ENCODE data around the gene AP1G1. TPM values are rescaled to one million over a fixed set of nuclear protein-coding genes. Genes with fewer than 3 reads are reported as not detected.

The AP1G1 gene
- total RNA-seq: 40.1 and 43.6 TPM in 2 replicates

- peak; percentile 87 for DNase-seq (ENCODE audit: low read depth)
- H3K4me3 ChIP-seq (ENCODE audit: low read depth, low read length): peak within 1 kb of the TSS; percentile 80
- TF ChIP-seq CTCF (conservative IDR thresholded peaks at IDR 0.05; ENCODE audit: low read depth, low read length): no peak
Measured at GRCh38 chr16:71808593-71809459, at the start of gene AP1G1. TSS of gene AP1G1 (minus strand) at chr16:71808834. CDS start at chr16:71789479, 19,355 bp downstream.

GRCh38 chr16:71855937-71856662 is 47.5 kb upstream of the AP1G1 start:
- no peak for TF ChIP-seq CTCF (conservative IDR thresholded peaks at IDR 0.05; ENCODE audit: low read depth, low read length)
- no peak for DNase-seq (ENCODE audit: low read depth)
- H3K4me3 ChIP-seq (ENCODE audit: low read depth, low read length): no peak overlapping the region

GRCh38 chr16:71854369-71854948 is 45.8 kb upstream of the AP1G1 start:
- no peak for TF ChIP-seq CTCF (conservative IDR thresholded peaks at IDR 0.05; ENCODE audit: low read depth, low read length)
- DNase-seq (ENCODE audit: low read depth): no peak
- no peak overlapping the region for H3K4me3 ChIP-seq (ENCODE audit: low read depth, low read length)

GRCh38 chr16:71853413-71853812 is 44.8 kb upstream of the AP1G1 start:
- H3K4me3 ChIP-seq (ENCODE audit: low read depth, low read length): no peak overlapping the region
- no peak for TF ChIP-seq CTCF (conservative IDR thresholded peaks at IDR 0.05; ENCODE audit: low read depth, low read length)
- no peak for DNase-seq (ENCODE audit: low read depth)

GRCh38 chr16:71852561-71852960 is 43.9 kb upstream of the AP1G1 start:
- H3K4me3 ChIP-seq (ENCODE audit: low read depth, low read length): no peak overlapping the region
- TF ChIP-seq CTCF (conservative IDR thresholded peaks at IDR 0.05; ENCODE audit: low read depth, low read length): no peak
- no peak for DNase-seq (ENCODE audit: low read depth)

GRCh38 chr16:71852158-71852557 is 43.5 kb upstream of the AP1G1 start:
- no peak for DNase-seq (ENCODE audit: low read depth)

More at GRCh38 chr16:71852158-71852557, 43.5 kb upstream of the AP1G1 start:
- H3K4me3 ChIP-seq (ENCODE audit: low read depth, low read length): no peak overlapping the region
- no peak for TF ChIP-seq CTCF (conservative IDR thresholded peaks at IDR 0.05; ENCODE audit: low read depth, low read length)

Measured in epithelial cell of proximal tubule (primary cell).